HEK293 (cell line): ENCODE data around the gene DPCD.

Source experiments
- CTCF ChIA-PET: fragments of 350-600 bp; formaldehyde crosslinking; extraction: SDS; loops from one replicate; lab custom pipeline; 2021; ENCODE audit warnings: antibody characterized with exemption; lab: Yijun Ruan, JAX
- POLR2A ChIA-PET: fragments of 300-600 bp; formaldehyde crosslinking; extraction: SDS; loops from one replicate; lab custom pipeline; 2020; ENCODE audit warnings: antibody characterized with exemption, inconsistent platforms; lab: Yijun Ruan, JAX
- H3K27ac ChIP-seq: fragments of 200-500 bp; sonication (Bioruptor generic); 2 replicates; pipeline ENCODE4 v1.5.1; 2014; ENCODE audit warnings: low read depth, low read length, control low read depth, inconsistent platforms; ENCODE audit errors: extremely low read depth
- H3K36me3 ChIP-seq, 2 experiments: fragments of 200-500 bp in 1 of 2; sonication (Bioruptor generic) in 1 of 2; 1 replicate in 1 of 2; 2 replicates in 1 of 2; pipeline ENCODE4 v1.5.1; 2014 to 2017; ENCODE audit warnings: inconsistent platforms in 2 of 2, low read length in 2 of 2; ENCODE audit not compliant: control insufficient read depth in 2 of 2, insufficient read depth in 1 of 2
- H3K4me1 ChIP-seq: fragments of 200-500 bp; sonication (Bioruptor generic); 2 replicates; pipeline ENCODE4 v1.5.1; 2014; ENCODE audit warnings: mild to moderate bottlenecking, low read length, inconsistent platforms; ENCODE audit not compliant: control insufficient read depth, insufficient read depth
- H3K4me3 ChIP-seq: 2 replicates; pipeline ENCODE4 v1.5.1; 2011; ENCODE audit warnings: low read depth, mild to moderate bottlenecking, control low read depth, low read length, moderate library complexity
- H3K9me3 ChIP-seq: fragments of 200-500 bp; sonication (Bioruptor generic); 2 replicates; pipeline ENCODE4 v1.5.1; 2014; ENCODE audit warnings: low read depth, low read length, inconsistent platforms; ENCODE audit not compliant: control insufficient read depth, insufficient read depth
- SALL2 ChIP-seq: fragments of 450-650 bp; formaldehyde crosslinking; IDR thresholded peaks from 2 replicates; pipeline ENCODE4 v1.5.0; 2017; ENCODE audit warnings: missing biosample characterization, mild to moderate bottlenecking, missing genetic modification characterization, borderline replicate concordance
- ZBTB1 ChIP-seq: fragments of 450-650 bp; formaldehyde crosslinking; IDR thresholded peaks from 2 replicates; pipeline ENCODE4 v1.5.1; 2016; ENCODE audit warnings: missing biosample characterization, missing genetic modification characterization
- ZBTB20 ChIP-seq: fragments of 450-650 bp; formaldehyde crosslinking; IDR thresholded peaks from 2 replicates; pipeline ENCODE4 v1.5.1; 2016; ENCODE audit warnings: missing biosample characterization, missing genetic modification characterization
- ZFHX2 ChIP-seq: fragments of 450-650 bp; formaldehyde crosslinking; conservative IDR thresholded peaks from 2 replicates; pipeline ENCODE4 v1.5.1; 2016; ENCODE audit warnings: missing biosample characterization, missing genetic modification characterization
- ZFP41 ChIP-seq: fragments of 450-650 bp; formaldehyde crosslinking; IDR thresholded peaks from 2 replicates; pipeline ENCODE4 v1.5.1; 2016; ENCODE audit warnings: missing biosample characterization, missing genetic modification characterization, borderline replicate concordance
- ZNF121 ChIP-seq: fragments of 450-650 bp; formaldehyde crosslinking; IDR thresholded peaks from 2 replicates; pipeline ENCODE4 v1.5.1; 2016; ENCODE audit warnings: missing biosample characterization, missing genetic modification characterization
- ZNF138 ChIP-seq: fragments of 450-650 bp; formaldehyde crosslinking; IDR thresholded peaks from 2 replicates; pipeline ENCODE4 v1.5.1; 2016; ENCODE audit warnings: missing biosample characterization, missing genetic modification characterization, borderline replicate concordance
- ZNF155 ChIP-seq: fragments of 450-650 bp; formaldehyde crosslinking; IDR thresholded peaks from 2 replicates; pipeline ENCODE4 v1.5.1; 2016; ENCODE audit warnings: missing biosample characterization, missing genetic modification characterization
- ZNF24 ChIP-seq: fragments of 450-650 bp; formaldehyde crosslinking; IDR thresholded peaks from 2 replicates; pipeline ENCODE4 v1.5.1; 2016; ENCODE audit warnings: missing biosample characterization, missing genetic modification characterization
- ZNF274 ChIP-seq, 2 experiments: fragments of 200-500 bp in 1 of 2; fragments of 450-650 bp in 1 of 2; sonication (Bioruptor generic) in 1 of 2; formaldehyde crosslinking in 1 of 2; IDR thresholded peaks; 2 replicates each; pipeline versions ENCODE4 v1.5.1 to v1.6.1; 2014 to 2016; ENCODE audit warnings: borderline replicate concordance in 1 of 2, inconsistent platforms in 1 of 2, low read length in 1 of 2, missing biosample characterization in 1 of 2, missing genetic modification characterization in 1 of 2
- ZNF341 ChIP-seq: fragments of 450-650 bp; formaldehyde crosslinking; IDR thresholded peaks from 2 replicates; pipeline ENCODE4; 2016; ENCODE audit warnings: low read depth, missing biosample characterization, missing genetic modification characterization
- ZNF549 ChIP-seq: fragments of 450-650 bp; IDR thresholded peaks from 2 replicates; pipeline ENCODE4 v1.5.1; 2018; ENCODE audit warnings: missing biosample characterization, missing genetic modification characterization, mild to moderate bottlenecking, inconsistent platforms, moderate library complexity
- ZNF555 ChIP-seq: fragments of 450-650 bp; formaldehyde crosslinking; conservative IDR thresholded peaks from 2 replicates; pipeline ENCODE4 v1.5.1; 2017; ENCODE audit warnings: missing biosample characterization, mild to moderate bottlenecking, missing genetic modification characterization, inconsistent platforms
- ZNF660 ChIP-seq: fragments of 450-650 bp; IDR thresholded peaks from 2 replicates; pipeline ENCODE4 v1.5.1; 2018; ENCODE audit warnings: missing biosample characterization, mild to moderate bottlenecking, missing genetic modification characterization
- ZNF677 ChIP-seq: fragments of 450-650 bp; IDR thresholded peaks from 2 replicates; pipeline ENCODE4 v1.5.0; 2018; ENCODE audit warnings: missing biosample characterization, mild to moderate bottlenecking, missing genetic modification characterization, moderate library complexity
- ZNF830 ChIP-seq: fragments of 450-650 bp; IDR thresholded peaks from 2 replicates; pipeline ENCODE4 v1.5.0; 2018; ENCODE audit warnings: missing biosample characterization, missing genetic modification characterization, low read depth, mild to moderate bottlenecking, moderate library complexity
- ZXDB ChIP-seq: fragments of 450-650 bp; formaldehyde crosslinking; IDR thresholded peaks from 2 replicates; pipeline ENCODE4 v1.5.1; 2016; ENCODE audit warnings: missing biosample characterization, missing genetic modification characterization
- TF ChIP-seq, protein P1 (sequence below): fragments of 450-650 bp; formaldehyde crosslinking; IDR thresholded peaks from 2 replicates; pipeline ENCODE4 v1.5.1; 2016; ENCODE audit warnings: missing biosample characterization, missing genetic modification characterization
- TF ChIP-seq, protein P2 (sequence below): fragments of 450-650 bp; formaldehyde crosslinking; IDR thresholded peaks from 2 replicates; pipeline ENCODE4 v1.5.1; 2016; ENCODE audit warnings: missing biosample characterization, missing genetic modification characterization
- TF ChIP-seq, protein P3 (sequence below): fragments of 450-650 bp; formaldehyde crosslinking; IDR thresholded peaks from 2 replicates; pipeline ENCODE4 v1.5.1; 2016; ENCODE audit warnings: missing biosample characterization, missing genetic modification characterization
- TF ChIP-seq, protein P4 (sequence below): fragments of 450-650 bp; formaldehyde crosslinking; IDR thresholded peaks from 2 replicates; pipeline ENCODE4 v1.5.1; 2016; ENCODE audit warnings: missing biosample characterization, missing genetic modification characterization, borderline replicate concordance
- TF ChIP-seq, protein P5 (sequence below): fragments of 450-650 bp; formaldehyde crosslinking; IDR thresholded peaks from 2 replicates; pipeline ENCODE4 v1.5.1; 2017; ENCODE audit warnings: missing biosample characterization, missing genetic modification characterization
- TF ChIP-seq, protein P6 (sequence below): fragments of 450-650 bp; formaldehyde crosslinking; IDR thresholded peaks from 2 replicates; pipeline ENCODE4 v1.5.1; 2016; ENCODE audit warnings: missing biosample characterization, missing genetic modification characterization

DPCD gene

DNA sequence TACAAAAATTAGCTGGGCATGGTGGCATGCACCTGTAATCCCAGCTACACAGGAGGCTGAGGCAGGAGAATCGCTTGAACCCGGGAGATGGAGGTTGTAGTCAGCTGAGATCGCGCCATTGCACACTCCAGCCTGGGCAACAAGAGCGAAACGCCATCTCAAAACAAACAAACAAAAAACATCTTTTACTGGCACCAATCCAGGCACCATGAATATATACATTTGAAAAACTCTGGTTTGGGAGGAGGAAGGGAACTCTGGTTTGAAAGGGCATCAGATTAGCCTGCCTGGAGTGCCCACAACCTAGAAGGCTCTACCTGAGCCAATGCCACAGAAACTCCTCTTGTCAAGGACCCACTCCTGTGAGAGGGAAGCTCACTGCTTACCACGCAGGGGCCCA is 16.0 kb upstream of the DPCD start (continued):
- TF ChIP-seq, protein P1, sequence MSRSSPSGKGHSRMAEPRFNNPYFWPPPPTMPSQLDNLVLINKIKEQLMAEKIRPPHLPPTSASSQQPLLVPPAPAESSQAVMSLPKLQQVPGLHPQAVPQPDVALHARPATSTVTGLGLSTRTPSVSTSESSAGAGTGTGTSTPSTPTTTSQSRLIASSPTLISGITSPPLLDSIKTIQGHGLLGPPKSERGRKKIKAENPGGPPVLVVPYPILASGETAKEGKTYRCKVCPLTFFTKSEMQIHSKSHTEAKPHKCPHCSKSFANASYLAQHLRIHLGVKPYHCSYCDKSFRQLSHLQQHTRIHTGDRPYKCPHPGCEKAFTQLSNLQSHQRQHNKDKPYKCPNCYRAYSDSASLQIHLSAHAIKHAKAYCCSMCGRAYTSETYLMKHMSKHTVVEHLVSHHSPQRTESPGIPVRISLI (tag by site-specific recombination) = no peak
- TF ChIP-seq, protein P2, sequence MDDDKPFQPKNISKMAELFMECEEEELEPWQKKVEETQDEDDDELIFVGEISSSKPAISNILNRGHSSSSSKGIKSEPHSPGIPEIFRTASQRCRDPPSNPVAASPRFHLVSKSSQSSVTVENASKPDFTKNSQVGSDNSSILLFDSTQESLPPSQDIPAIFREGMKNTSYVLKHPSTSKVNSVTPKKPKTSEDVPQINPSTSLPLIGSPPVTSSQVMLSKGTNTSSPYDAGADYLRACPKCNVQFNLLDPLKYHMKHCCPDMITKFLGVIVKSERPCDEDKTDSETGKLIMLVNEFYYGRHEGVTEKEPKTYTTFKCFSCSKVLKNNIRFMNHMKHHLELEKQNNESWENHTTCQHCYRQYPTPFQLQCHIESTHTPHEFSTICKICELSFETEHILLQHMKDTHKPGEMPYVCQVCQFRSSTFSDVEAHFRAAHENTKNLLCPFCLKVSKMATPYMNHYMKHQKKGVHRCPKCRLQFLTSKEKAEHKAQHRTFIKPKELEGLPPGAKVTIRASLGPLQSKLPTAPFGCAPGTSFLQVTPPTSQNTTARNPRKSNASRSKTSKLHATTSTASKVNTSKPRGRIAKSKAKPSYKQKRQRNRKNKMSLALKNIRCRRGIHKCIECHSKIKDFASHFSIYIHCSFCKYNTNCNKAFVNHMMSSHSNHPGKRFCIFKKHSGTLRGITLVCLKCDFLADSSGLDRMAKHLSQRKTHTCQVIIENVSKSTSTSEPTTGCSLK (tag by site-specific recombination) = no peak
- TF ChIP-seq ZXDB (tag by site-specific recombination) = no peak

DNA sequence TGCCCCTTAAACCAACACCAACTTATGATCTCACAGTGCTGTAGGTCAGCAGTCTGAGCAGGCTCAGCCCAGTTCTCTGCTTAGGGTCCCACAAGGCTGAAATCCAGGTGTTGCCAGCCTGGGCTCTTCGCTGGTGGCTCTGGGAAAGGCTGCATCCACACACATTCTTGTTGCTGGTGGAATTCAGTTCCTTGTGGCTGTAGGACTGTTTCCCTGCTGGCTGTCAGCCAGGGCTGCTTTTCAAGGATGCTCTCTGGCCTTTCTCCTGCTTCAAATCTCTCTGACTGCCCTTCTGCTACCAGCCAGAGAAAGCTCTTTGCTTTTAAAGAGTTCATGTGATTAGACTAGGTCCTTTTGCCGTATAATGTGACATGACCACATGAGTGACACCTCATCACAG is 15.3 kb upstream of the DPCD start:
- H3K27ac ChIP-seq = no peak overlapping the region
- ChIA-PET CTCF (interaction anchor here (1.2 to 3.8 kb wide), 4 partner anchors 106 to 359 kb away, joined by 3 to 77 read pairs (median 4); no protein-coding TSS in a partner anchor), POLR2A (interaction anchor here (1.2 kb wide), 1 partner anchor 15 kb away, joined by 3 read pairs; the partner anchor contains the start of genes DPCD and POLL)
- H3K9me3 ChIP-seq = 0 out of 2 replicates have a peak, but pooled peaks cover 2% of the 10 kb centered on the region
- peaks cover 3% of the 10 kb centered on the region for H3K4me1 ChIP-seq
- no peaks in the 10 kb centered on the region for H3K36me3 ChIP-seq
- H3K4me3 ChIP-seq = no peak overlapping the region
- TF ChIP-seq ZNF677 (tag by site-specific recombination) (no peak), ZNF549 (tag by site-specific recombination) (no peak), ZNF341 (no peak), ZNF121 (tag by site-specific recombination) (peak; percentile 34; the same call in 1 of the 2 replicates), ZFHX2 (no peak), ZNF555 (no peak), ZNF274 (IDR thresholded peaks at IDR 0.05; ENCODE audit: low read length) (no peak), ZNF274 (tag by site-specific recombination; IDR thresholded peaks at IDR 0.05; ENCODE audit: borderline replicate concordance) (no peak), ZNF138 (no peak), ZNF24 (tag by site-specific recombination) (no peak), SALL2 (tag by site-specific recombination) (no peak), ZBTB1 (tag by site-specific recombination) (no peak), ZNF155 (tag by site-specific recombination) (no peak), ZNF830 (no peak), ZBTB20 (tag by site-specific recombination) (no peak), ZNF660 (no peak), ZFP41 (tag by site-specific recombination) (no peak)
- TF ChIP-seq, protein P3, sequence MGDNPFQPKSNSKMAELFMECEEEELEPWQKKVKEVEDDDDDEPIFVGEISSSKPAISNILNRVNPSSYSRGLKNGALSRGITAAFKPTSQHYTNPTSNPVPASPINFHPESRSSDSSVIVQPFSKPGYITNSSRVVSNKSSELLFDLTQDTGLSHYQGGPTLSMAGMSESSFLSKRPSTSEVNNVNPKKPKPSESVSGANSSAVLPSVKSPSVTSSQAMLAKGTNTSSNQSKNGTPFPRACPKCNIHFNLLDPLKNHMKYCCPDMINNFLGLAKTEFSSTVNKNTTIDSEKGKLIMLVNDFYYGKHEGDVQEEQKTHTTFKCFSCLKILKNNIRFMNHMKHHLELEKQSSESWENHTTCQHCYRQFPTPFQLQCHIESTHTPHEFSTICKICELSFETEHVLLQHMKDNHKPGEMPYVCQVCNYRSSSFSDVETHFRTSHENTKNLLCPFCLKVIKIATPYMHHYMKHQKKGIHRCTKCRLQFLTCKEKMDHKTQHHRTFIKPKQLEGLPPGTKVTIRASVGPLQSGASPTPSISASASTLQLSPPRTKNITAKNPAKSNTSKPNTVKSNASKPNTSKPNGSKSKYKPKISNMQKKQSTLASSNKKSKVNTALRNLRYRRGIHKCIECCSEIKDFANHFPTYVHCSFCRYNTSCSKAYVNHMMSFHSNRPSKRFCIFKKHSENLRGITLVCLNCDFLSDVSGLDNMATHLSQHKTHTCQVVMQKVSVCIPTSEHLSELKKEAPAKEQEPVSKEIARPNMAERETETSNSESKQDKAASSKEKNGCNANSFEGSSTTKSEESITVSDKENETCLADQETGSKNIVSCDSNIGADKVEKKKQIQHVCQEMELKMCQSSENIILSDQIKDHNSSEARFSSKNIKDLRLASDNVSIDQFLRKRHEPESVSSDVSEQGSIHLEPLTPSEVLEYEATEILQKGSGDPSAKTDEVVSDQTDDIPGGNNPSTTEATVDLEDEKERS (tag by site-specific recombination) = peak; percentile 95
- TF ChIP-seq, protein P4, sequence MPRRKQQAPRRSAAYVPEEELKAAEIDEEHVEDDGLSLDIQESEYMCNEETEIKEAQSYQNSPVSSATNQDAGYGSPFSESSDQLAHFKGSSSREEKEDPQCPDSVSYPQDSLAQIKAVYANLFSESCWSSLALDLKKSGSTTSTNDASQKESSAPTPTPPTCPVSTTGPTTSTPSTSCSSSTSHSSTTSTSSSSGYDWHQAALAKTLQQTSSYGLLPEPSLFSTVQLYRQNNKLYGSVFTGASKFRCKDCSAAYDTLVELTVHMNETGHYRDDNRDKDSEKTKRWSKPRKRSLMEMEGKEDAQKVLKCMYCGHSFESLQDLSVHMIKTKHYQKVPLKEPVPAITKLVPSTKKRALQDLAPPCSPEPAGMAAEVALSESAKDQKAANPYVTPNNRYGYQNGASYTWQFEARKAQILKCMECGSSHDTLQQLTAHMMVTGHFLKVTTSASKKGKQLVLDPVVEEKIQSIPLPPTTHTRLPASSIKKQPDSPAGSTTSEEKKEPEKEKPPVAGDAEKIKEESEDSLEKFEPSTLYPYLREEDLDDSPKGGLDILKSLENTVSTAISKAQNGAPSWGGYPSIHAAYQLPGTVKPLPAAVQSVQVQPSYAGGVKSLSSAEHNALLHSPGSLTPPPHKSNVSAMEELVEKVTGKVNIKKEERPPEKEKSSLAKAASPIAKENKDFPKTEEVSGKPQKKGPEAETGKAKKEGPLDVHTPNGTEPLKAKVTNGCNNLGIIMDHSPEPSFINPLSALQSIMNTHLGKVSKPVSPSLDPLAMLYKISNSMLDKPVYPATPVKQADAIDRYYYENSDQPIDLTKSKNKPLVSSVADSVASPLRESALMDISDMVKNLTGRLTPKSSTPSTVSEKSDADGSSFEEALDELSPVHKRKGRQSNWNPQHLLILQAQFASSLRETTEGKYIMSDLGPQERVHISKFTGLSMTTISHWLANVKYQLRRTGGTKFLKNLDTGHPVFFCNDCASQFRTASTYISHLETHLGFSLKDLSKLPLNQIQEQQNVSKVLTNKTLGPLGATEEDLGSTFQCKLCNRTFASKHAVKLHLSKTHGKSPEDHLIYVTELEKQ (tag by site-specific recombination) = no peak
- TF ChIP-seq, protein P5, sequence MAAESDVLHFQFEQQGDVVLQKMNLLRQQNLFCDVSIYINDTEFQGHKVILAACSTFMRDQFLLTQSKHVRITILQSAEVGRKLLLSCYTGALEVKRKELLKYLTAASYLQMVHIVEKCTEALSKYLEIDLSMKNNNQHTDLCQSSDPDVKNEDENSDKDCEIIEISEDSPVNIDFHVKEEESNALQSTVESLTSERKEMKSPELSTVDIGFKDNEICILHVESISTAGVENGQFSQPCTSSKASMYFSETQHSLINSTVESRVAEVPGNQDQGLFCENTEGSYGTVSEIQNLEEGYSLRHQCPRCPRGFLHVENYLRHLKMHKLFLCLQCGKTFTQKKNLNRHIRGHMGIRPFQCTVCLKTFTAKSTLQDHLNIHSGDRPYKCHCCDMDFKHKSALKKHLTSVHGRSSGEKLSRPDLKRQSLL (tag by site-specific recombination) = no peak
- TF ChIP-seq, protein P6, sequence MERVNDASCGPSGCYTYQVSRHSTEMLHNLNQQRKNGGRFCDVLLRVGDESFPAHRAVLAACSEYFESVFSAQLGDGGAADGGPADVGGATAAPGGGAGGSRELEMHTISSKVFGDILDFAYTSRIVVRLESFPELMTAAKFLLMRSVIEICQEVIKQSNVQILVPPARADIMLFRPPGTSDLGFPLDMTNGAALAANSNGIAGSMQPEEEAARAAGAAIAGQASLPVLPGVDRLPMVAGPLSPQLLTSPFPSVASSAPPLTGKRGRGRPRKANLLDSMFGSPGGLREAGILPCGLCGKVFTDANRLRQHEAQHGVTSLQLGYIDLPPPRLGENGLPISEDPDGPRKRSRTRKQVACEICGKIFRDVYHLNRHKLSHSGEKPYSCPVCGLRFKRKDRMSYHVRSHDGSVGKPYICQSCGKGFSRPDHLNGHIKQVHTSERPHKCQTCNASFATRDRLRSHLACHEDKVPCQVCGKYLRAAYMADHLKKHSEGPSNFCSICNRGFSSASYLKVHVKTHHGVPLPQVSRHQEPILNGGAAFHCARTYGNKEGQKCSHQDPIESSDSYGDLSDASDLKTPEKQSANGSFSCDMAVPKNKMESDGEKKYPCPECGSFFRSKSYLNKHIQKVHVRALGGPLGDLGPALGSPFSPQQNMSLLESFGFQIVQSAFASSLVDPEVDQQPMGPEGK (tag by site-specific recombination) = no peak
